Non-pigmented ciliary epithelial cell (primary cell): ENCODE results near the gene SARS1.

ENCODE experiments used
- DNase-seq: peaks from one replicate; pipeline ENCODE4 v3.0.0-alpha.2; 2010; ENCODE audit warnings: low read depth

SARS1 gene

DNA sequence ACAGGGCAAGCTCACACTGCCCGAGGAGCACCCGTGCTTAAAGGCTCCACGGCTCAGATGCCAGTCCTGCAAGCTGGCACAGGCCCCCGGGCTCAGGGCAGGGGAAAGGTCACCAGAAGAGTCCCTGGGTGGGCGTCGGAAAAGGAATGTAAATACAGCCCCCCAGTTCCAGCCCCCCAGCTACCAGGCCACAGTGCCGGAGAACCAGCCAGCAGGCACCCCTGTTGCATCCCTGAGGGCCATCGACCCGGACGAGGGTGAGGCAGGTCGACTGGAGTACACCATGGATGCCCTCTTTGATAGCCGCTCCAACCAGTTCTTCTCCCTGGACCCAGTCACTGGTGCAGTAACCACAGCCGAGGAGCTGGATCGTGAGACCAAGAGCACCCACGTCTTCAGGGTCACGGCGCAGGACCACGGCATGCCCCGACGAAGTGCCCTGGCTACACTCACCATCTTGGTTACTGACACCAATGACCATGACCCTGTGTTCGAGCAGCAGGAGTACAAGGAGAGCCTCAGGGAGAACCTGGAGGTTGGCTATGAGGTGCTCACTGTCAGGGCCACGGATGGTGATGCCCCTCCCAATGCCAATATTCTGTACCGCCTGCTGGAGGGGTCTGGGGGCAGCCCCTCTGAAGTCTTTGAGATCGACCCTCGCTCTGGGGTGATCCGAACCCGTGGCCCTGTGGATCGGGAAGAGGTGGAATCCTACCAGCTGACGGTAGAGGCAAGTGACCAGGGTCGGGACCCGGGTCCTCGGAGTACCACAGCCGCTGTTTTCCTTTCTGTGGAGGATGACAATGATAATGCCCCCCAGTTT, 36.9 kb downstream of the SARS1 start:
- no peak for DNase-seq

DNA sequence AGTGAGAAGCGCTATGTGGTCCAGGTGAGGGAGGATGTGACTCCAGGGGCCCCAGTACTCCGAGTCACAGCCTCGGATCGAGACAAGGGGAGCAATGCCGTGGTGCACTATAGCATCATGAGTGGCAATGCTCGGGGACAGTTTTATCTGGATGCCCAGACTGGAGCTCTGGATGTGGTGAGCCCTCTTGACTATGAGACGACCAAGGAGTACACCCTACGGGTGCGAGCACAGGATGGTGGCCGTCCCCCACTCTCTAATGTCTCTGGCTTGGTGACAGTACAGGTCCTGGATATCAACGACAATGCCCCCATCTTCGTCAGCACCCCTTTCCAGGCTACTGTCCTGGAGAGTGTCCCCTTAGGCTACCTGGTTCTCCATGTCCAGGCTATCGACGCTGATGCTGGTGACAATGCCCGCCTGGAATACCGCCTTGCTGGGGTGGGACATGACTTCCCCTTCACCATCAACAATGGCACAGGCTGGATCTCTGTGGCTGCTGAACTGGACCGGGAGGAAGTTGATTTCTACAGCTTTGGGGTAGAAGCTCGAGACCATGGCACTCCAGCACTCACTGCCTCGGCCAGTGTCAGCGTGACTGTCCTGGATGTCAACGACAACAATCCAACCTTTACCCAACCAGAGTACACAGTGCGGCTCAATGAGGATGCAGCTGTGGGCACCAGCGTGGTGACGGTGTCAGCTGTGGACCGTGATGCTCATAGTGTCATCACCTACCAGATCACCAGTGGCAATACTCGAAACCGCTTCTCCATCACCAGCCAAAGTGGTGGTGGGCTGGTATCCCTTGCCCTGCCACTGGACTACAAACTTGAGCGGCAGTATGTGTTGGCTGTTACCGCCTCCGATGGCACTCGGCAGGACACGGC, 37.8 kb downstream of the SARS1 start:
- no peak for DNase-seq

DNA sequence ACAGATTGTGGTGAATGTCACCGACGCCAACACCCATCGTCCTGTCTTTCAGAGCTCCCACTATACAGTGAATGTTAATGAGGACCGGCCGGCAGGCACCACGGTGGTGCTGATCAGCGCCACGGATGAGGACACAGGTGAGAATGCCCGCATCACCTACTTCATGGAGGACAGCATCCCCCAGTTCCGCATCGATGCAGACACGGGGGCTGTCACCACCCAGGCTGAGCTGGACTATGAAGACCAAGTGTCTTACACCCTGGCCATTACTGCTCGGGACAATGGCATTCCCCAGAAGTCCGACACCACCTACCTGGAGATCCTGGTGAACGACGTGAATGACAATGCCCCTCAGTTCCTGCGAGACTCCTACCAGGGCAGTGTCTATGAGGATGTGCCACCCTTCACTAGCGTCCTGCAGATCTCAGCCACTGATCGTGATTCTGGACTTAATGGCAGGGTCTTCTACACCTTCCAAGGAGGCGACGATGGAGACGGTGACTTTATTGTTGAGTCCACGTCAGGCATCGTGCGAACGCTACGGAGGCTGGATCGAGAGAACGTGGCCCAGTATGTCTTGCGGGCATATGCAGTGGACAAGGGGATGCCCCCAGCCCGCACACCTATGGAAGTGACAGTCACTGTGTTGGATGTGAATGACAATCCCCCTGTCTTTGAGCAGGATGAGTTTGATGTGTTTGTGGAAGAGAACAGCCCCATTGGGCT, 38.6 kb downstream of the SARS1 start:
- no peak for DNase-seq

DNA sequence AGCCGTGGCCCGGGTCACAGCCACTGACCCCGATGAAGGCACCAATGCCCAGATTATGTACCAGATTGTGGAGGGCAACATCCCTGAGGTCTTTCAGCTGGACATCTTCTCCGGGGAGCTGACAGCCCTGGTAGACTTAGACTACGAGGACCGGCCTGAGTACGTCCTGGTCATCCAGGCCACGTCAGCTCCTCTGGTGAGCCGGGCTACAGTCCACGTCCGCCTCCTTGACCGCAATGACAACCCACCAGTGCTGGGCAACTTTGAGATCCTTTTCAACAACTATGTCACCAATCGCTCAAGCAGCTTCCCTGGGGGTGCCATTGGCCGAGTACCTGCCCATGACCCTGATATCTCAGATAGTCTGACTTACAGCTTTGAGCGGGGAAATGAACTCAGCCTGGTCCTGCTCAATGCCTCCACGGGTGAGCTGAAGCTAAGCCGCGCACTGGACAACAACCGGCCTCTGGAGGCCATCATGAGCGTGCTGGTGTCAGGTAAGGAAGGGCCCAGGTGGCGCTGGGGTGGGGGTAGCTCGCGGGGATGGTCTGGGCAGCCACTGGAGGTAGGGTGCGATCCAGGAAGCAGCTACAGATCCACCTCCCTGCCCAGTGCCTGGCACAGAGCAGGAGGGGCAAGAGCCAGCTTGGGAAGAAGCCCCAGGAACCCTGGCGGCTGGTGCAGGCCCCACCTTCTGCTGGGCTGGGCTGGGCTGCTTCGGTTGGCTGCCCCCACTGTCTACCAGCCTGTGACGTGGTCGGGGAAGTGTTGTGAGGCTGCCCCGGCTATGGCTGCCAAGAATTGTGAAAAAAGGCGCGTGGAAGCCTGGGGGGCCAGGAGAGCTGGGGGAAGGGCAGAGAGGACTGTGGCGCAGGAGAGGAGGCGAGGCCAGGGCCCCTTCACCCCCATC, 39.4 kb downstream of the SARS1 start:
- DNase-seq = no peak

DNA sequence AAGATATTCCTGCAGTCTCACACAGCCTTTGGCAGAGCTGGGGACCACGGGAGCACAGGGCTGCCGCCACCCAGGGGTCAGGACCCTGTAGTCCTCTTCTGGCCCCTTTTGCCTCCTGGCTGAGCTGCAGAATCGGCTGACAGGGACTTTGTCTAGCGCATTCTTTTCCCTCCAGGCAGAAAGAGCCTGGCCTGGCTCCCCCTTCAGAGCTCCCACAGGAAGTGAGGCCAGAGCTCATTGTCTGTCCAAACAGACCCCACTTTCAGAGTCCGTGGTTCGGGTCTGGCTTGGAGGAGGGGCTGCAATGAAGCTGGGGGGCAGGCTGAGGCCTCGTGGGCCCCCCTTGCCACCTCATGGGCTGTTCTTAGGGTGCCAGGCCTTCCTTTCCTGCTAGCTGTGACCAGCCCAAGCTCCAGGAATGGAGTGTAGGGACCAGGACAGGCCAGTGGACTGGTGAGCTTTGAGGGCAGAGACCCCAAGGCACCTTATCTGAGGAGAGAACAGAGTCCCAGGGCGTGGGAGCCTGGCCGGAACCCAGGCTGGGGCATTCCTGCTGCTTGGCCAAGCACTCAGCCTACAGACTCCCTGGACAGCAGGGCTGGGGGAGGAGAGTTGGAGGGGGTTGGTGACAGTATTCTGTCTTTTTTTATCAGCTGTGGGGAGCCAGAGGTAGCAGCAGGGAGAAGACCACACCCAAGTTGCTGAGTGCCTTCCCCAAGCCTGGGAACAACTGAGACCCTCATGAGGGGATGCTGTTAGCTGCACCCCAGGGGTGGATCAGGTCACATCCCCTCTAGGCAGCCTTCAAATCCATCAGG, 40.3 kb downstream of the SARS1 start:
- no peak for DNase-seq

DNA sequence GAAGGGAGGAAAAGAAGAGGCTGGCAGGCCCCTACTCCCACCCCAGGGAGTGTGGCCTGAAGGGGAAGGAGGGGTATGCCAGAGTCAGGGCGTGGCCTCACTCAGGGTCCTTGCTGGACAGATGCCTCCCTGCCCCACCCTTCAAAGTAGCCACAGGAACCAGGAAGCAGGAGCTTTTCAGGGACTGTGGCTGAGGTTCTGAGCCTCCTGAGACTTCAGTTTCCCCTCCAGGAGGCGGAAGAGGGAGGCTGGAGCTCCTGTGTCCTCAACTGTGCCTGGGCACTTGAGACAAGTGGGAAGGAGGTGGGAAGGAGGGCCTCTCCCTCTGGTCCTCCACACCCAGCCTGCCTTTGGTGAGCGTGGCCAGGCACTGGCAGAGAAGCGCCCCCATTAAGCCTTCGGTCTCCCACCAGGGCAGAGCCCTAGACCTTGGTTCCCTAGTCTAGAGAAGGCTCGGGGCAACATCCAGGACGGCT, 40.9 kb downstream of the SARS1 start:
- DNase-seq = no peak

DNA sequence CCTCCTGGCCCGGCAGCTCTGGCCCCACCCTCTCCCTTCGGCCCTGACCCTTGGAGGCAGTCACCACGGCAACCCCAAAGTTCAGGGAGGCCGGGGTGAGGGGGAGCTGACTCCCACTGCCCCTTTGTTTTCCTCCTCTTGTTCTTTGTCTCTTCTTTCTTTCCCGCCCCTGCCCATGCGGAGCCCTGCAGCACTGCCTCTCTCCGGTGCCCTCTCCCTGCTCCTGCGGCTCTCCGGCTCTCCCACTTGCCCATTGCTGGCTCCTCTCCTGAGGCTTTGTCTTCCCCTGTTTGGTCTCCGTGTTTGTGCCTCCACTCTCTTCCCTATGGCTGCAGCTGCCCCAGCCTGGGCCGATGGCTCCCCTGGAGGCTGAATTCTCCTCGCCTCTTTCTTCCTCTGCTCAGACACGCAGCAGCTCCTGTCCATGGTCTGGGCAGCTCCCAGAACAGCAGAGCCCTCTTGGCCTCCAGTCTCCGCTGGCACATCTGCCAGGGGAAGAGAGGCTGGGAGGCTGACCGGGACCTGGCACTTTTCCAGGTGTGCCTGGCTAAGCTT, 41.5 kb downstream of the SARS1 start:
- DNase-seq = no peak

DNA sequence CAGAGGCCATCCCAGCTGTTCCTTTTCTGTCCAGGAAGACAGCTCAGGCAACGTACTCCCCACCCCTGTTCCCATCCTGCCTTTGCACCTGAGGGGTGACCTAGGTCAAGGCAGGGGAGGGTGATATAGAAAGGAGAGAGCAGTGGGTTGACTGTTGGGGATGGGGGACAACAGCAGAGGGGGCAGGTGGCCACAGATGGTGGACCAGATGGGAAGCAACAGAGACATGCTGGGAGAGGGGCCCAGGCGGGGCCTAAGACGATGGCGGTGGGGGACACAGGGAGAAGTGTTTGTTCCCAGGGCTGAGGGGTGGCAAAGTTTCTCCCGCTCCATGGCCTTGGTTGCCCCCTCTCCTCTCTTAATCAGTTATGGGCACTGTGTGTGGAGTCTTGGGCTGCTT, 42.0 kb downstream of the SARS1 start:
- no peak for DNase-seq

DNA sequence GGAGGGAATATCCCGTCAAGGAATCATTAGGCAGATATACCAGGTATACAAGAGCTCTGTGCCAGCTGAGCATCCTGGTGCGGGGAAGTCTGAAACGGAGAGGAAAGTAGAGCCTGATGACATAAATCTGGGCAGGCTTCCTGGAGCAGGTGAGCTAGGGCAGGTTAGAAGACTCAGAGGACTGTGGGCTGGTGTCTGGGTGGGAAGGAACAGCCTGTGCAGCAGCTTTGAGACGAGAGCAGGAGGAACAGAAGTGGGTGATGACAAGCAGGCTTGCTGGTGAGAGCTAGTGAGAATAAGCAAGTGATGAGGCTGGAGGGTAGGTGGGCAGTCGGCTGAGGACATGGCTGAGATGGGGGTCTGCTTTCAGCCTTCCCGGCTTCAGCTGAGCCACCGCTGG, 42.4 kb downstream of the SARS1 start:
- no peak for DNase-seq

DNA sequence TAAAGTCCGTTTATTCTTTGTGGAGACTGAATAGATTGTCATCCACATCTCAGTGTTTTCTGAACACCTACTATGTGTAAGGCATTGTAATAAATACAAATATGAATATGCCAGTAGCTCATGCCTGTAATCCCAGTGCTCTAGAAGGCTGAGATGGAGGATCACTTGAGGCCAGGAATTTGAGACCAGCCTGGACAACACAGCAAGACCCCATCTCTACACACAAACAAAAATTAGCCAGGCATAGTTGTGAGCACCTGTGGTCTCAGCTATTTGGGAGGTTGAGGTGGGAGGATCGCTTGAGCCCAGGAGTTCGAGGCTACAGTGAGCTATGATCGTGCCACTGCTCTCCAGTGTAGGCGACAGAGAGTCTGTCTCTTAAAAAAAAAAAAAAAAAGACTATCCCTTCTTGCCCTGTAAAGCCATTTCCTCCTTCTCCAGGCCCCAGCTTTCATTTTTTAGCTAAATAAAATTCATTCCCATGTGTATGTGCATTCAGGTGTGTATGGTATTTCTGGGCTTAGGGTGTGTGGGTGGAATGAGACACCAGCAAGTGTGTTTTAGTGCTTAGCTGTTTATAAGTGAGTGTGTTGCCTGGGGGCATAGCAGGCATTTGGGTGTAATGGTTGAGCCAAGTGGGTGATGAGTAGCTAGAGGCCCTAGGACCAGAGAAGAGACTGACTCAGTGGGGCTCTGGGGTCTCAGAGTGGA, 43.4 kb downstream of the SARS1 start:
- no peak for DNase-seq

DNA sequence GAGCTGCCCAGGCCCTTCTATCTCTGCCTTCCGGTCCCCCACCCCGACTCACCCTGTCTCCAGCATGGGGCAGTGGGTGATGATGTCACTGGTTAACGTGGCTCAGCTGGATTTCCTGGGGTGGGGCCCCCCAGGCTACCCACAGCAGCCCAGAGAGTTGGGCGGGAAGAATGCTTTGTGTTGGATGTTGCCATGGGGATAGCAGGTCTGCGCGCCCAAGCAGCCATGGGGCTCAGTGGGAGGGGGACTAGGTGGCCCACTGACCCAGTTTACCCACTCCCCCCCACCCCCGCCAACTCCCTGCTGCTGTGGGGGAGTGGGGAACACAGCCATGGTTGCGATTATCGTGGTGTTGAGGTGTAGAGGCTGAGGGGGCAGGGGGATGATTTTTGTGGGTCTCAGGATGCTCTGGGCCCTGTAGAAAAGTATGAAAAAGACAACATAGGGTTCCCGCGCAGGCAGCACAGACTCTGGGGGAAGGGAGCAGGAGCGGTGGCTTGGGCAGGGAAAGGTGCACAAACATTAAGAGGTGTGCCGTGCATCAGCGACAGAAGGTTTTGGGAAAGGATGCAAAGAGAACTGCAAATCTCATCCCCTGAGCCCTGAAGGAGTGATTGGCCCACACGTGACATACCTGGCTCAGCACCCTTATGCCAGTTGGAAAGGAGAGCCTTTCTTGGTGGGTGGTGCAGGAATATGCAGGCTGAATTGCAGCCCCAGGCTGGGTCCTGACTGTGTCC, 44.1 kb downstream of the SARS1 start:
- no peak for DNase-seq

DNA sequence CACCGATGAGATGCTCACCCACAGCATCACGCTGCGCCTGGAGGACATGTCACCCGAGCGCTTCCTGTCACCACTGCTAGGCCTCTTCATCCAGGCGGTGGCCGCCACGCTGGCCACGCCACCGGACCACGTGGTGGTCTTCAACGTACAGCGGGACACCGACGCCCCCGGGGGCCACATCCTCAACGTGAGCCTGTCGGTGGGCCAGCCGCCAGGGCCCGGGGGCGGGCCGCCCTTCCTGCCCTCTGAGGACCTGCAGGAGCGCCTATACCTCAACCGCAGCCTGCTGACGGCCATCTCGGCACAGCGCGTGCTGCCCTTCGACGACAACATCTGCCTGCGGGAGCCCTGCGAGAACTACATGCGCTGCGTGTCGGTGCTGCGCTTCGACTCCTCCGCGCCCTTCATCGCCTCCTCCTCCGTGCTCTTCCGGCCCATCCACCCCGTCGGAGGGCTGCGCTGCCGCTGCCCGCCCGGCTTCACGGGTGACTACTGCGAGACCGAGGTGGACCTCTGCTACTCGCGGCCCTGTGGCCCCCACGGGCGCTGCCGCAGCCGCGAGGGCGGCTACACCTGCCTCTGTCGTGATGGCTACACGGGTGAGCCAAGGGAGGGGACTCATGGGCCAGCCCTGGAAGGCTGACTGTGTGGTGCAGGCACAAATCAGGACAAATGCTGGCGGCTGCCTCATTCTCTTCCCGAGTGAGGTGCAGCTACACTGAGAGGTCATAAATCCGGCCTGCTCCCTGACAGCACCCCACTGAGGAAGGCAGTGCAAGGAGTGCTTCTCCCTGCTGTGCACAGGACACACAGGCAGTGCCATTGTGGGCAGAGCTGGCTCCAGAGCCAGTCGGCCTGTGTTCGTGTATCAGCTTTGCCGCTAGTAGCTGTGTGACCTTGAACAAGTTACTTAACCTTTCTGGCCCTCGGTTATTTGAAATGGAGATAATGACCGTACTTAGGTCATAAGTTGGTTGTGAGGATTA, 45.1 kb downstream of the SARS1 start:
- DNase-seq = no peak

DNA sequence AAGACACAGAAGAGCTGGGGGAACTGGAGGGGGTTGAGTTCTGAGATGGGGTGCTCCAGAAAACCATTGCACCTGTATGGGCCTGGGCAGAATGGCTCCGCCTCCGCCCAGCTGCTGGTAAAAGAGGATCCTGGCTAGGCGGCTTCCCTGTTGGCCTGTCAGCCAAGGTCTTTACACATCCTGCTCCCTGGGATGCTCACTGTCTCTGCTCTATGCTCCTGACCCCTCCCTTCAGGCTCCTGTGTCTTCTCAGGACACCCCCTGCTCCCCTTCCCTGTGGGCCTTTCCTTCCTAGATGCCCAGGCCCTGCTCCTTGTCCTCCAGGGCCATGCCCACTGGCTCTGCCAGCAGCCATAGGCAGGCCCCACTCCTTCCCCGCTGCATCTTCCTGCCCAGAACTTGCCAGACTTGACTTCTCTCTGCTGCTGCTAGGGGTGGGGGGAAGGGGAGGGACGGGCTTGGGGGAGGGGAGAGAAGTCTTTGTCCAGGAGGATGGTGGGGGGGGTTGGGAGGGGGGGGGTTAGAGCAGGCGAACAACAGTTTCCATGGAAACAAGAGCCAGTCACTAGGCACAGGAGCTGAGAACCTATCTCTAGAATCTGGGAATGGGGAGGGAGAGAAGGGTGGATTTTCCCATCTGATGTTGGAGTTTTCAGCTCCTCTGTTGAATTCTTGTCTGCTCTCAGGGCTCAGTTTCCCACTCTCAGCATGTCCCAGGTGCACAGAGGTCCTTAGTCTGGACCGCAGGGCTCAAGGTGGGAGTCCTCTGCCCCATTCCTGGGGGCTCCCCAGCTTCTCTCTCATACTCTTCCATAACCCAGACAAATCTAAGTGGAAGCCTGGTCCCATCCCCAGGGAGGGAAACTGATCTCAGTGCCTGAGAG, 46.2 kb downstream of the SARS1 start:
- no peak for DNase-seq

DNA sequence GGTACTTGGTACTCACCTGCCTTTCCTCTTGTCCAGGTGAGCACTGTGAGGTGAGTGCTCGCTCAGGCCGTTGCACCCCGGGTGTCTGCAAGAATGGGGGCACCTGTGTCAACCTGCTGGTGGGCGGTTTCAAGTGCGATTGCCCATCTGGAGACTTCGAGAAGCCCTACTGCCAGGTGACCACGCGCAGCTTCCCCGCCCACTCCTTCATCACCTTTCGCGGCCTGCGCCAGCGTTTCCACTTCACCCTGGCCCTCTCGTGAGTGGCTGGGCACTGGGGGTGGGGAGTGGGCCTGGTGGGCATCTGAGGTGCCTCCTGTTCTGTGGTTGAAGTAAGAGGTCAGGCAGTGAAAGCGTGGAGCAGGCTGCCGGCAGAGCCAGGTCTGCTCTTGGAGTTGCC, 47.3 kb downstream of the SARS1 start:
- no peak for DNase-seq

DNA sequence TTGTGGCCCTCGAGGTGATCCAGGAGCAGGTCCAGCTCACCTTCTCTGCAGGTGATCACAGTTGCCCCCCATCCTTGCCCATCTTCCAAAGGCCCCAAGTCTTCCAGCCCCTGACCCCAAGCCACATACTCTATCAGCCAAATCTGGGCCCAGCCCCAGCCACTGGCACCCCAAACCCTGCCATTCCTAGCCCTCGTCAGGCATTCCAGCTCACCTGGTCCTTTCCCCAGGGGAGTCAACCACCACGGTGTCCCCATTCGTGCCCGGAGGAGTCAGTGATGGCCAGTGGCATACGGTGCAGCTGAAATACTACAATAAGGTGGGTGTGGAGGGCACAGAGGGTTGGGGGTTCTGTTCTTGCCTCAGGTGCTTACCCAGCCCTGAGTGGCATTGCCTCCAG, 47.9 kb downstream of the SARS1 start:
- no peak for DNase-seq

DNA sequence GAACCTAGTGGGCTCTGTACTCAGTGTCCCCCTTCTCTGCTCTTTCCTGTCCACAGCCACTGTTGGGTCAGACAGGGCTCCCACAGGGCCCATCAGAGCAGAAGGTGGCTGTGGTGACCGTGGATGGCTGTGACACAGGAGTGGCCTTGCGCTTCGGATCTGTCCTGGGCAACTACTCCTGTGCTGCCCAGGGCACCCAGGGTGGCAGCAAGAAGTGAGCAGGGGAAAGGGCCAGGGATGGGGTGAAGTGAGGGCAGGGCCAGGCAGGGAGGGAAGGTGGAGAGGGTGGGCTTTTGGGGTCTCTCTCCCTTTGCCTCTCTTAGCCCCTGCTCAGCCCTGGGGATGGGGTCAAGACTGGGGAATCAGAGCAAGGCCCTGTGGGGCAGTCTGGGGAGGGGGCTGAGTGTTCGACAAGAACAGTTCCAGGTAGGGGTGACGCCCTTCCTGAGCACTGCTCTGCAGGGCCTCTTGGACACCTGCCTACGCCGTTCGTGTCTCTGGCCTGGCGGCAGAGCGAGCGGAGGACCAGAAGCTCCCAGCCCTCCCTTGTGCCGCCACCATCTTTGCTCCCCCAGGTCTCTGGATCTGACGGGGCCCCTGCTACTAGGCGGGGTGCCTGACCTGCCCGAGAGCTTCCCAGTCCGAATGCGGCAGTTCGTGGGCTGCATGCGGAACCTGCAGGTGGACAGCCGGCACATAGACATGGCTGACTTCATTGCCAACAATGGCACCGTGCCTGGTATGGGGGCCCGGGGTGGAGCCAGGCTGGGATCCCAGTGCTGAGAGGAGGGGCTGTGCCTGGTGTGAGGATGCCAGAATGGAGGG, 48.7 kb downstream of the SARS1 start:
- no peak for DNase-seq
